Limb (tissue), 2 donors: ENCODE measurements around the gene CYB5B.
"Not testable (repeated sequence)": the region's sequence is repeated elsewhere in the genome, so short reads cannot be mapped to it uniquely, and the experiment has no call there.

ENCODE experiments used
- DNase-seq, 2 donors: peaks; one replicate each; pipeline ENCODE4 v3.0.0-alpha.2; 2016; ENCODE audit errors: extremely low spot score in 2 of 2

Gene CYB5B

DNA sequence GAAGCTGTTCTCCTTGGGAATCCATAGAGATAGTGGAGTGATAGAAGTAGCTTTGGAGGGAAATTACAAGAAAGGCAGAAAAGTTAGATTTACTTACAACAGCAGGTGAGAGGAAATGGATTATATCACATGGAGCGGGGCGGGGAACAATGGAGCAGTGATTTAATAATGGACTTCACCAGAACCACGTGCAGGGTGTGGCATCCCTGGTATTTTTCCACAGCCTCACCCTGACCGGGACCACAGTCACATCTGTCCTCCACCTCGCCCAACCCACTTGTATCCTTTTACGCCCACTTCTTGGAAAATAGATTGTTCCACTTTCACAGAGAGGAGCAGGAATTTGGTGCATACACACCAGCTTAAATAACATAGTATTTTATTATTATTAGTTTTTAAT is 15.9 kb upstream of the CYB5B start:
- DNase-seq = no peak

DNA sequence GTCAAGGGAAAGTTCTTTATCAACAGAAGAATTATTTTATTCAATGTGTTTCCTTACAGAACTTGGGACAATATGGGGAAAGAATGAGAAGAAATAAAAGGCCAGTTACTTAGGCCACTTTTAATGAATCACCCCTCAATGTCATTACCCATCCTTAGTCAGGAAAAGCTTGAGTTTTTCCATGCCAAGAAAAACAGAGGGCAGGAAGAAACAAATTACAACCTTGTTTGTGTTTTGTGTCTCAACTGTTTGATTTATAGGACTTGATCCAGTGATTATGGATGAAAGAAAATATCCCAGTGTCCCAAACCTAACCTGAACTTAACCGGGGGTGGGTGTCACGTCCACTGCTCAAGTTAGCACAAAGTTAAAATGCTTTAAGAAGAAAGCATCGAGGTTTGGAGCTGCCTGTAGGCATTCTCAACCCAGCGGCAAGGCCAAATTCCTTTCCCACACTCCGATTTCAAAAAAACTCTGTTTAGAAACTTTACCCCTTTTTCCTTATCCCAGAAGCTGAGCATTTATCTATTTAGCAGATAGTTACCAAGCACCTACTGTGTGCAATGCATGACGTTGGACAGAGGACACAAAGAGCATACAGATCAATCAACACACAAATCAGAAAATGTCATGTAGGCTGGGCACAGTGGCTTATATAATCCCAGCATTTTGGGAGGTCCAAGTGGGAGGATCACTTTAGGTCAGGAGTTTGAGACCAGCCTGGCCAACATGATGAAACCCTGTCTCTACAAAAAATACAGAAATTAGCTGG is 14.0 kb upstream of the CYB5B start:
- DNase-seq = no peak

- no peak for DNase-seq
Observed at GRCh38 chr16:69411064-69411985, 13.1 kb upstream of the CYB5B start.

DNA sequence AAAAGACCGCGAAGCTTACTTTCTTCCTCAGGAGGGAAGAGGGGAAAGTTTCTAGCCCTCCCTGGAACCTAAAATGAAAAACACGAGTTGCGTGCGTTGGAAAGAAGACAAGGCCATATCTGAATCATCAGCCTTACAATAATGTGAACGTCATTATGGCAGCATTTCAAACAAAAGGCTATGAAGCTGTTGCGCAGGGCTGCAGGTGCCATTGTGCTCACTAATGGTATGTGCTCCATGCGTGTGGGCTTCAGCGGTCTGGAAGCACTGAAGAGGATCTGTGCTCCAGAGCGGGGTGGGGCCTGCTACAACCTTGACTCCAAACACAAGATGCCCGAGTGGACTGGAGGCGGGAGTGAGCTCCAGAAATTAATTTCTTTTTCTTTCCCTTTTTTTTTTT is 12.1 kb upstream of the CYB5B start:
- DNase-seq = no peak

DNA sequence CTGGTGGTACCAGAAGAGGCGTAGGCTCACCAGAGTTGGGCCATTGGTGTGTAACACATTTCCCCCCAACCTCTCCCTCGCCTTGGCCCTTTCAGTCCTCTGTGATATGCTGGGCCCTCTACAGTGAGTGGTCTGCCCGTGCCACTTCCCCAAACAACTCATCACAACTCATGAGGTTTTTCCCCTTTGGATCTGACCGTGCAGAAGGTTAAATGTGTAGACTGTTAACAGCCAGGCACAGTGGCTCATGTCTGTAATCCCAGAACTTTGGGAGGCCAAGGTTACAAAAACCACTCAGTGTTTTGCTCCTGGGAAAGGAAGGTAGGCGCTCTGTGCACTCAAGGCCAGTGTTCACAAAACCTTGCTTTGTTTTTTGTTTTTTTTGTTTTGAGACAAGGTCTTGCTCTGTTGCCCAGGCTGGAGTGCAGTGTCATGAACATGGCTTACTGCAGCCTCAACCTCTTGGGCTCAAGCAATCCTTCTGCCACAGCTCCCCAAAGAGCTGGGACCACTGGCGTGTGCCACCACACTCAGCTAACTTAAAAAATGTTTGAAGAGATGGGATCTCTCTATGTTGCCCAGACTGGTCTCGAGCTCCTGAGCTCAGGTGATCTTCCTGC is 11.3 kb upstream of the CYB5B start:
- no peak for DNase-seq

DNA sequence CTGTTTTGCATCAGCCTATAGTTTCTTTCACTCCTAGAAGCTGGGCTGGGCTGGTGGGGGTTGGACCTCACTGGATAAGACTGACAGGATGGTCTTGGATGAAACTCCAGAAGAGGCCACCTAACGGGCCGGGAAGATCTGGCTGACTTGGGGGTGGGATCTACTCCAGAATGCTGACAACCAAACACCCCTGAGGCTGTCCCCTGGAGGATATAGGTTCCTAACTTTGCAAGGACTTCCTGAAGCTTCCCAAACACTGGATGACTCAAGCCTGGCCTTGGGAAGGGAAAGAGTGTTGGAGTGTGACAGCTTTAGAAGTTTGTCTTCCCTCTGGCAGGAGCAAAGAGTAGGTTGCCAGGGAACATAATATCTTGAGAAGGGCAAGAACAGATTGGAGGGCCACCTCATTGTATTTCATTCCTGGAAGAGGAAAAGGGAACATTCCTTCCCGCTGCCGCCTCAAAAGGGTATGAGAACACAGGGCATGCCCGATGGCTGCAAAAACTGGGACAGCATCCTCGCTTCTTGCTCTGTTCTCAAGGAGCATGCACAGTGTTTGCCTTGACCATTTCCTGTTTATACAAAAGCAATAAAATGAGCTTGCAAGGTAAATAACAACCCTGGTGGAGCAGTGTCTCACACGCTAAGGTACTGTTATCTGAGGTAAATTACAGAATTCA is 6.8 kb upstream of the CYB5B start:
- DNase-seq = no peak

- DNase-seq = no peak
Observed at GRCh38 chr16:69419956-69420355, 4.5 kb upstream of the CYB5B start.

- no peak for DNase-seq
Observed at GRCh38 chr16:69423189-69423588, 1.2 kb upstream of the CYB5B start.

DNA sequence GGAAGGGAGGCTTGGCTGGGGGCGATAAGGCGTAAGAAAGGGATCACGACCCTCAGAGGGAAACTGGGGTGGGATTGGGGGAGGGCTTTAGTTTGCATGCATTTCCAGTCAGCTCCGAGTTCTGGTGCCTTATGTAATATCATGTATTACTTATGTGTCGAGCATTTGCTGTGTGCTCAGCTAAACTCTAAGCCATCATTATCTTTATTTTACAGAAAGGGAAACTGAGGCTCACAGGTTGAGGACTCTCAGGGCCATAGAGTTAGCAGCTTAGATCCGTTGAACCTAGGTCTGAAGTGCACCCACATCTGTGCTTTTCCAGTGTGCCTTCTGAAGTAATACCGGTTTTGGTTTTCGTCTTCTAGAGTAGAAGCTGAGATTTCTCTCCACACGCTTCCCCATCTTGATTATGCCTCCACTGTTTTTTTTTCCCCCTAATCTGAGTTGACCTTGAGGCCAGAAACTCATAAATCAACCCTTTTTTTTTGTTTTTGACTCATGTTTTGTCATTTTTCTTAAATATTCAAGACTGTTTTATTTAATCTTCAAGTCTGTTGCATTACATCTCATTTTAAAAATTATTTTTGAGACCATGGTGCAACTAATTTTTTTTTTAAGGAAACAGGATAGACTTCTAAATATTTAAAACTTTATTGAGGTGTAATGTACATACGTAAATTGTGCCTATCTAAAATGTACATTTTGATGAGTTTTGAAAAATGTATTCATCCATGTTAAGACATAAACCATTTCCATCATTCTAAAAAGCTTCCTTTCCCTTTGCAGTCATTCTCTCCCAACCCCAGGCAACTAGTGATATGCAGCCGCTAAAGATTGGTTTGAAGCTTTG is 741 bp downstream of the CYB5B start:
- DNase-seq = no peak

- no peak for DNase-seq
Observed at GRCh38 chr16:69428652-69429051, 4.2 kb downstream of the CYB5B start.

- not testable (repeated sequence) for DNase-seq
Observed at GRCh38 chr16:69429058-69429640, 4.7 kb downstream of the CYB5B start.

- DNase-seq = no peak
Observed at GRCh38 chr16:69431948-69432468, 7.6 kb downstream of the CYB5B start.

DNA sequence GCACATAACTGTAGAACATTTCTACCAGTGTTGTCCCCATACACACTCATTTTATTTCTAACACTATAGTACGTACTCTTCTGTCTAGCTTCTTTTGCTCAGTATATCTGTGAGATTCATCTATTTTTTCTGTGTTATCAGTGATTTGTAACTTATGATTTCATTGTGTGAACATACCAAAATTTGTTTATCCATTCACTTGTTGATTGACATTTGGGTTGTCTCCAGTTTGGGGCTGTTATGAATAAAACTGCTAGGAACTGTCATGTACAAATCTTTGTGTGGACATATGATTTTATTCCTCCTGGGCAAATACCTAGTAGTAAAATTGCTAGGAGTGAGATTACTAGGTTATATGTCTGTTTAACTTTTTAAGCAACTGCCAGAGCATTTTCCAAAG is 9.6 kb downstream of the CYB5B start:
- no peak for DNase-seq

DNA sequence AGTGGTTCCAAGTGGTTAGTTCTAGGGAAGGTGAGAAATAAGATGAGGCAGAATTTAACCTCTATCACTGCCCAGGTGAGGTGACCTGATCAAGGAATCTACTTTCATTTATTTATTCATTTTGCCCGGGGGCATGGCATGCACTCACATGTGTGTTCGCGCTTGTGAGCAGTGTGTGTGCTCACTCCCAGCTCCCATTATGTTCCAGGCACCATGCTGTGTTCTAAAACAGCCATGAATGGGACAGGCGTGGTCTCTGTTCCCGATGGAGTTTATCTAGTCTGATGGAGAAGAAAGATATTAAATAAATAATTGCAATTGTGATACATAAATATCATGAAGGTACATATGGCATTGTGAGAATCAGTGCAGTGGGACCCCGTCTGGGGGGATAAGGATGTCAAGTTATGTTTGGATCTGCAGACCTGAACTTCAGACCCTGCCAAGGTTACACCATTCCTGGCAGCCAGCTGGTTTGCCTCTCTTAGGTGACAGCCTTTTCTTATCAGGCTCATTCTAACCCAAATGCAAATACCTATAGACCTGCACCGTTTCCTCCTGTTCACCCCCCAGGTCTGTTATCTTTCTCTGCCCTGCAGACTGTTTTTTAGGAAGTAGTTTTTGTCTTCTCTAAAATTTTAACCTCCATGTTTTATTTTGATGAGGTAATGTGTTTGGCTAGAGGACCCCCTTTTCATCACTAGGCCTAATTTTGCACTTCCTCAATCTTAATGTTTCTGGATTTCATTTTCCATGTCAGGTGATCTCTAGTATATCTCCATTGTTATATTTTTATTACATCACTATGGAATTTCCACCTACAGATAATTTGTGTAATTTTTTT is 11.8 kb downstream of the CYB5B start:
- DNase-seq = no peak

DNA sequence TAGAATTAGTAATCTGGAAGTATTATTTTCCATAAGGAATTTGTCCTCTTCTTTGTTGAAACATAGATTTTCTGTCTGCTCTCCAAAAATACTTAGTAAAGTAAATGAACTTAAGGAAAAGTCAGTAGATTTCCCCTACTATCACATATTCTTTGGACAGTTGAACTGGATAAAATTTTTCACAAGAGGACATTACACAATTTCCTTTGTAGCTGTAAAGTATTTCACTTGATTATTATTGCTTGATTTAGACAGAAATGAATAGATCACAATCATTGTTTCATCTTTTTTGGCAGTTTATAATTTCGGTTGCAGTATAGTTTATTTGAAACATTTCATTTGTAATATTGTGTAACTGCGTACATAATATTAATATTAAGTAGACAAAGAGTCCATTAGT is 12.5 kb downstream of the CYB5B start:
- no peak for DNase-seq

DNA sequence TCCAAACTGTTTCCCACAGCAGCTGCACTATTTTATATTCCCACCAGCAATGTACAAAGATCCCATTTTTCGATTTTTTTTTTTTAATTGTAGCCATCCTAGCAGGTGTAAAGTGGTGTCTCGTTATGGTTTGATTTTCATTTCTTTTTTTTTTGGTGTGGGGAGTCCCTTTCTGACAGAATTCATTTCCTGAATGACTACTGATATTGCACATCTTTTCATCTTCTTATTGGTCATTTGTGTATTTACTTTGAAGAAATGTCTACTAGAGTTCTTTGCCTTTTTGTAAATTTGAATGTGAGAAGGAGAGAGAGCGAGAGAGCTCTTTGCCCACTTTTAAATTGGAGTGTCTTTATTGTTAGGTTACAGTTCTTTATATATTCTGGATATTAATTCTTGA is 14.0 kb downstream of the CYB5B start:
- no peak for DNase-seq

- no peak for DNase-seq
Observed at GRCh38 chr16:69440250-69440649, 15.8 kb downstream of the CYB5B start.

GRCh38 chr16:69441030-69441429 is 16.6 kb downstream of the CYB5B start:
- DNase-seq = not testable (repeated sequence)
